RWPE1 (cell line): ENCODE results near the gene PTPRK.

Source experiments
- CTCF ChIA-PET: fragments of 350-600 bp; sonication (Branson Sonifier 250); formaldehyde crosslinking; extraction: SDS; loops from one replicate; lab custom pipeline; 2021; lab: Yijun Ruan, JAX
- POLR2A ChIA-PET: fragments of 400-600 bp; formaldehyde crosslinking; extraction: SDS; loops from one replicate; lab custom pipeline; 2020; ENCODE audit warnings: antibody characterized with exemption; ENCODE audit not compliant: low non-redundant PET; lab: Yijun Ruan, JAX
- DNase-seq: peaks from one replicate; pipeline ENCODE4 v3.0.0; 2012; ENCODE audit warnings: low spot score
- H3K27ac ChIP-seq: fragments of 450-650 bp; 2 replicates; pipeline ENCODE4 v1.5.1; 2017
- CTCF ChIP-seq: fragments of 450-650 bp; conservative IDR thresholded peaks from 2 replicates; pipeline ENCODE4 v1.5.1; 2017; ENCODE audit warnings: low read depth, mild to moderate bottlenecking

Gene PTPRK

GRCh38 chr6:127959869-127960268, 560.5 kb downstream of the PTPRK start:
- no peak for TF ChIP-seq CTCF
- no peak overlapping the region for H3K27ac ChIP-seq
- CTCF ChIA-PET = no interaction called here
- POLR2A ChIA-PET = no interaction called here
- no peak for DNase-seq

- TF ChIP-seq CTCF = no peak
- CTCF ChIA-PET = interaction anchor here (0.5 to 0.6 kb wide), 2 partner anchors 15 to 138 kb away, joined by 3 read pairs; no protein-coding TSS in a partner anchor
- POLR2A ChIA-PET = no interaction called here
Measured at GRCh38 chr6:127956956-127957355, 563.4 kb downstream of the PTPRK start.

GRCh38 chr6:127956260-127956888, 564.0 kb downstream of the PTPRK start:
- TF ChIP-seq CTCF = no peak
- CTCF ChIA-PET = interaction anchor here (0.5 to 0.6 kb wide), 2 partner anchors 14 to 139 kb away, joined by 3 read pairs; no protein-coding TSS in a partner anchor
- H3K27ac ChIP-seq = no peak overlapping the region
- POLR2A ChIA-PET = no interaction called here
- no peak for DNase-seq

More at GRCh38 chr6:127956956-127957355, 563.4 kb downstream of the PTPRK start:
- no peak overlapping the region for H3K27ac ChIP-seq
- DNase-seq = no peak

- CTCF ChIA-PET = no interaction called here
- H3K27ac ChIP-seq = no peak overlapping the region
- POLR2A ChIA-PET = no interaction called here
- DNase-seq = no peak
- TF ChIP-seq CTCF = no peak
Measured at GRCh38 chr6:127954082-127954481, 566.3 kb downstream of the PTPRK start.

- CTCF ChIA-PET = no interaction called here
- no peak for TF ChIP-seq CTCF
- DNase-seq = no peak
- H3K27ac ChIP-seq = no peak overlapping the region
- POLR2A ChIA-PET = no interaction called here
Measured at GRCh38 chr6:127952831-127953230, 567.6 kb downstream of the PTPRK start.

GRCh38 chr6:127952176-127952575, 568.2 kb downstream of the PTPRK start:
- no peak overlapping the region for H3K27ac ChIP-seq
- no peak for DNase-seq
- ChIA-PET CTCF (no interaction called here), POLR2A (no interaction called here)
- TF ChIP-seq CTCF = no peak
